Sigmoid colon (tissue), 4 donors: ENCODE measurements around the gene CRTC3.

Experiments used
- EP300 ChIP-seq, 4 donors: sonication (generic); formaldehyde crosslinking; IDR thresholded peaks; one replicate each; pipeline ENCODE4 v1.6.1; 2017; ENCODE audit warnings: antibody characterized with exemption in 4 of 4
- POLR2A ChIP-seq, 2 donors: fragments of 450-650 bp; IDR thresholded peaks; one replicate each; pipeline ENCODE4 v1.6.1; 2016; ENCODE audit warnings: antibody characterized with exemption in 2 of 2, mild to moderate bottlenecking in 2 of 2, moderate library complexity in 2 of 2
- POLR2AphosphoS5 ChIP-seq, 4 donors: sonication (generic); formaldehyde crosslinking; IDR thresholded peaks; one replicate each; pipeline ENCODE4 v1.6.1; 2017; ENCODE audit warnings: antibody characterized with exemption in 4 of 4
- TF ChIP-seq, protein P1 (sequence below), 4 experiments: fragments of 450-650 bp in 3 of 4; fragments of 200-600 bp in 1 of 4; IDR thresholded peaks; one replicate each; pipeline ENCODE4 v1.5.1; 2016 to 2019; ENCODE audit warnings: antibody characterized with exemption in 4 of 4, mild to moderate bottlenecking in 3 of 4, moderate library complexity in 2 of 4

DNA sequence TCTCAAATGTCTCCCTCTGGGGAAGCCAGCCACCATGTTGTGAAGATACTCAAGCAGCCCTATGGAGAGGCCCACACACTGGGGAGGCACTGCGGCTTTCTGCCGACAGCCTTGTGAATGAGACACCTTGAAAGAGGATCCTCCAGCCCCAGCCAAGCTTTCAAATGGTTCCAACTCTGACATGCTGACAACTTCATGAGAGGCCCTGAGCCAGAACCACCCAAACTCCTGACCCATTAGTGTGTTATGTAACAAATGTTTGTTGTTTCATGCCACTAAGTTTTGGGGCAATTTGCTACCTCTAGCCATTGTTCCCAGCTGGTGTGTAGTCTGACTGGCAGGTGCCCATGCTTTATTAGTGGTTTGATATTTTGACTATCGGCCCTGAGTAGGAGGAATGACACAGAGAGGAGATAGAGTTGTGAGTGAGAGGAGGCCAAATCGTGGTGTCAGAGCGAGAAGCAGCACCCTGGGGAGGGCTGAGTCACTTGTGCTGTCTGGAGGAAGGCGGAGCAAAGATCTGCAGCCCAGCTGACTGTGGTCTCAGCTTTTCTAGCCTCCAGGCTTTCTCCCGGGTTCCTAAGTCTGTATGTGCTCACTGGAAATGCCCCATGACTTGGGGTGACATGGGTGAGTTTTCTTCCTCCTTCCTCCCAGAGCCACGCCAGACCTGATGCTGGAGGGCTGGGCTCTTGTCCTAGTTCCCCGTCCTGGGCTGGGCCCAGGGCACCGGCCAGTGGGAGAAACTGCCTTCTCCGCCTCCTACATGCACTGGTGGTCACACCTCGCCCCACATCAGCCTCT lies 130.7 kb downstream of the CRTC3 start:
- TF ChIP-seq POLR2A (IDR thresholded peaks at IDR 0.05) (no peak), POLR2AphosphoS5 (IDR thresholded peaks at IDR 0.05) (peak in 1 of 4 donors; percentile 53), EP300 (IDR thresholded peaks at IDR 0.05) (no peak)
- TF ChIP-seq, protein P1, sequence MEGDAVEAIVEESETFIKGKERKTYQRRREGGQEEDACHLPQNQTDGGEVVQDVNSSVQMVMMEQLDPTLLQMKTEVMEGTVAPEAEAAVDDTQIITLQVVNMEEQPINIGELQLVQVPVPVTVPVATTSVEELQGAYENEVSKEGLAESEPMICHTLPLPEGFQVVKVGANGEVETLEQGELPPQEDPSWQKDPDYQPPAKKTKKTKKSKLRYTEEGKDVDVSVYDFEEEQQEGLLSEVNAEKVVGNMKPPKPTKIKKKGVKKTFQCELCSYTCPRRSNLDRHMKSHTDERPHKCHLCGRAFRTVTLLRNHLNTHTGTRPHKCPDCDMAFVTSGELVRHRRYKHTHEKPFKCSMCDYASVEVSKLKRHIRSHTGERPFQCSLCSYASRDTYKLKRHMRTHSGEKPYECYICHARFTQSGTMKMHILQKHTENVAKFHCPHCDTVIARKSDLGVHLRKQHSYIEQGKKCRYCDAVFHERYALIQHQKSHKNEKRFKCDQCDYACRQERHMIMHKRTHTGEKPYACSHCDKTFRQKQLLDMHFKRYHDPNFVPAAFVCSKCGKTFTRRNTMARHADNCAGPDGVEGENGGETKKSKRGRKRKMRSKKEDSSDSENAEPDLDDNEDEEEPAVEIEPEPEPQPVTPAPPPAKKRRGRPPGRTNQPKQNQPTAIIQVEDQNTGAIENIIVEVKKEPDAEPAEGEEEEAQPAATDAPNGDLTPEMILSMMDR (IDR thresholded peaks at IDR 0.05): no peak
